HG03097 (cell line): ENCODE data around the gene NOS1AP.

Experiments
- ATAC-seq: cut with Tn5 transposase; IDR thresholded peaks from one replicate; pipeline ENCODE4 v1.9.1; 2021; ENCODE audit not compliant: unreplicated experiment, low FRiP score

The NOS1AP gene

DNA sequence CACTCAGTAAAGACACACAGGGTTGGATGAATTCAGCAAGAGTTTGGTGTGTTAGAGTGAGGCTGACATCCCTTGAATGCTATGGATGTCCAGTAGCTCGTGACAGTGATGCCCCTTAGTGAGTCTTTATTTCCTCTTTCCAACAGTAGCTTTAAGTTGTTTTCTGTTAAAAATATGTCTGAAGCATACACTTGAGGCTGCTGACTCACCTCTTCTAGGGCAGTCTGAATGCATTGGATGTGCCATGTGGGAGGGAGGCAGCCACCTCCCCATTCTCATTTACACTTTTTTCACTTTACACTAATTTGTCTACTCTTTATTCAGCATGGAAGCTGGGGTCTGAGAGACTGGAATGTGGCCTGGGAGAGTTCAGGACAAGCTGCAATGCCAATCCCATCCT lies 17.6 kb downstream of the NOS1AP start:
- no peak for ATAC-seq

DNA sequence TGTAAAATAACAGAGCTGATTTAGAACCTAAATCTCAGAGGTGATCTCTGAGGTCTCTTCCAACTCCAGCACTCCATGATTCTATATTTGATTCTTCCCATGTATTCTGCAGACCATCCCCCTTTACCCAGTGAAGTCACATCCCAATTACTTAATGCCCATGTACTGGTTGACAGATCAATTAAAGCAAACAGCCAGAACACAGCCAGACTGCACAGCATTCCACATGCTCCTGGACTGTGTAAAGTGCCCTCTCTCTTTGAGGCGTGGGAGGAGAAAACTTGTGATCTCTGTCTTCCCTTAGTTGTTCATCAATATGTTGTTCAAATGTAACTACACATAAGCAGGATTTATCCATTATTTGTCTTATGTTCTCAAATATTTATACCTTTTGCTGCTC lies 18.1 kb downstream of the NOS1AP start:
- no peak for ATAC-seq

DNA sequence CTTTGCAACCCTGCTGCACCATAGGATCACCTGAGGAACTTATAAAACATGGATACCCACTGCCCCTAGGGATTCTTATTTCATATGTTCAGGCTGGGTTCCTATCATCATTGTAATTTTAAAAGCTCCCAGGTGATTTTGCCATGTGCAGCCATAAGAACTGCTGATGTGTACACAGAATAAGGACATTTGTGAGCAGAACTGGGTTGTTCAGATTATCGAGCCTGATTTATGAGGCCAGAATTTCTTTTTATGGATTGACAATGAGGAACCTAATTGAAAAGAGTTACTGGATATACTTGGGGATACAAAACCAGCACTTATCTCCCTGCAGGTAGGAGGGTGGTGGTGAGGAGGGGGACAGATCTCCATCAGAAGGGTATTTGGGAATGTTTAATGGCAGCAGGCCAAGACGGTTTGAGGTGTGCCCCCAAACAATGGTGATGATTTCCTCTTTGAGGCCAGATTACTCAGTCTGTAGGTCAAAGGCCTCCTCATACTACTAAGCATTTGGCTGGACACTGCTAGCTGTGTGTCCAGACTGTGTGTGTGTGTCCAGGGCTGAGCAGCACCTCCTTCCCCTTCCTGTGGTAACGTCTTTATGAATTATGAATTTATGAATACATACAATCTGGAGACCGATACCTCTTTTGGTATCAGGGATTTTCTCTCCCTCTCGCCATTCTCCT lies 18.9 kb downstream of the NOS1AP start:
- no peak for ATAC-seq

DNA sequence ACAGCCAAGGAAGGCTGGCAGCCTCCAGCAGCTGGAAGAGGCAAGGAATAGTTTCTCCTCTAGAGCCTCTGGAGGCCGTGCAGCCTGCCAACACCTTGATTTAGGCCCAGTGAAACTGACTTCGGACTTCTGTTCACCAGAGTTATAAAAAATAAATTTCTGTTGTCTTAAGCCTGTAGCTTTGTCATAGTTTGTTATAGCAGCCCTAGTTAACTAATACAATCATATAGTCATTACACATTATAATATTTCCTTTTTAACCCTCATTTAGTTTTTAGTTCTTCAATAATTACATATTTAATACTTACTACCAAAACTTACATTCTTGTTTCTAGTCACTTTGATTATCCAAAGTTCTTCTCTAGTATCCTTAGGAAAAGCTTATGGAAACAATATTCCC lies 20.3 kb downstream of the NOS1AP start:
- ATAC-seq, result no peak

DNA sequence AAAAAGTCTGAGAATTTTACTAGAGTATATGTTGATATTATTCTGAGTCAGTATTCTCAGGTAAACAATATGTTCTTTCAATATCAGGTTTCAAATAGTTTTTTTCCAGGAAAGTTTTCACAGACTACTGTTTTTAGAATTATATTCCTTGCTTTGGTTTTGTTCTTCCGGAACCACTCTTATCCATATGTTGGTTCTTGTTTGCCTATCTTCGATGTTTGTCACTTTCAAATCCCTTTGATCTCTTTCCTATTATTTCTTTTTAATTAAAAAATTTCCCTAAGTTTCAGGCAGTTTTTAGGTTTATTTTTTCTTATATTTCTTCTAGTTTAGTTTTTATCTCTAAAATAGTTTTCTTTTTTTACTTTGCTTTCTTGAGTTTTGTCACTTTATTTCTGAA lies 20.9 kb downstream of the NOS1AP start:
- ATAC-seq, result no peak

DNA sequence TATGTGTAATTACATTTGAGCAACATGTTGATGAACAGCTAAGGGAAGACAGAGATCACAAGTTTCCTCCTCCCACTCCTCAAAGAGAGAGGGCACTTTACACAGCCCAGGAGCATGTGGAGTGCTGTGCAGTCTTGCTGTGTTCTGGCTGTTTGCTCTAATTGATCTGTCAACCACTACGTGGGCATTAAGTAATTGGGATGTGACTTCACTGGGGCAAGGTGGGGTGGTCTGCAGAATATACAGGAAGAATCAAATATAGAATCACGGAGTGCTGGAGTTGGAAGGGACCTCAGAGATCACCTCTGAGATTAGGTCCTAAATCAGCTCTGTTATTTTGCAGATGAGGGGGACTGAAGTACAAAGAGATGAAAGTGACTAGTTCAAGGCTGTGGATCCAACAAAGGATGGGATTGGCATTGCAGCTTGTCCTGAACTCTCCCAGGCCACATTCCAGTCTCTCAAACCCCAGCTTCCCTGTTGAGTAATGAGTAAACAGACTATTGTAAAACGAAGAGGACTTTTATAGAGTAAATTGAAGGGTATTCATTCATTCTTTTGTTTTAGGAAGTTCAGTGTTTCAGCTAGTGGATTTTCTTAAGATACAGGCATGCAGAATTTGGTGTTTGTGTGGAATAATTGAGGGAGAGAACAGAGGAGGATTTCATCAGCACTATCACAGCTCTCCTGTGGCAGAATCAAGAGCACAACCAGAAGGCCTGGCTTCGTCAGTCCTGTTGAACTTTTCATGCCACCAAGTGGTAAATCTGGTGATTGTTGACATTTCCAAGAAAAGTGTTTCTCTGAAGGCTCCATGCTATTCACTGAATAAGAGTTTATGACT lies 22.4 kb downstream of the NOS1AP start:
- no peak for ATAC-seq

DNA sequence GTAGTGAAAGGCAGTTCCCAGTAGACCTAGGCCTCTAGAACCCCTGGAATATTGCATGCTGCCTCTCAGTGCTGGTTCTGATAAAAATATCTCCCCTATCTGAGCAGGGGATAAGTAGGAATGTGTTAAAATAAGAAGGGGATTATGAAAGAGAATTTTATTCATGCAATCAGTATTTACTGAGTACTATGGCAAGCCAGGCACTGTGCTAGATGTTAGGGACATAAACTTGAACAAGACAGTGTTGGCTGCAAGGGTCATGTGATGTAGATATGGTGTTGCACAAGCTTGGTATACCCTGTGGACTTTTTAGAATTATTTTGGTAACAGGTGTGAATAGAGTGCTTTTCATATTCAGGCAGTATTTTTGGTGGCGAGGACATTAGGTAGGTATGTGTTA lies 23.6 kb downstream of the NOS1AP start:
- no peak for ATAC-seq

DNA sequence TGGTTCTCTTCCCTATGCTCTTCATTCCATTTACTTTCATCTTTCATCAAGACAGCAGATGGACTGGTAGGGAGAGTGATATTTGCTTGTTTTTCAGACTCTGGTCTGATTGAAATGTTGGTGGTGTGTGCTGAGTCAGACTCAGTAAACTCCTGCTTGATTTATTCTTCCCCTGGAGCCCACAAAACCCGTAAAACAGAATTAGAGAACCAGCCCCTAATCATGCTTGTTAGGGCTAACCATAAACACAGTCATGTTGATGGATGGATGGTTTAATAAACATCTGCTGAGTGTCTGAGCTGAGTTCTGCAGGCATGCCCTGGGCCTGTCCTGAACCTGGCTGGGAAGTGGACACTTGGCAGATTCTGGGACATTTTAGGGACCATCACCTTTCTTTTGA lies 24.8 kb downstream of the NOS1AP start:
- ATAC-seq, result no peak

DNA sequence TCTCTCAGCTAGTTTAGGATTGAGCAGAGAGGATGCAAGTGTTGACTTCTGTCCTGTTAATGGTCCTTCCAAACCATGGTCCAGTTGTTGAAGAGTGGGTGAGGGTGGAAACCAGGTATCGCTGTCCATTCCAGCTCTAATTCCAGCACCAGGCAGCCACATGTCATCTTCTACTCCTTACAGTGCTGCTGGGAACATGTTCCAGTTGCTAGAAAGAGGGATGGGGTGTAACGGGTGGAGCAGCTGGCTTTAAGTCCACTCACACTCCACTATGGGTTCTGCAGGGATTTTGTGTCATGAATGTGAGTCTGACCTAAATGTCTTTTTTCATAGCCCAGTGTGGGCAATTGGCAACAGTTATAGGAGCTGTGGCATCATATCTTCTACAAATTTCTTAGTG lies 25.2 kb downstream of the NOS1AP start:
- ATAC-seq, result no peak

DNA sequence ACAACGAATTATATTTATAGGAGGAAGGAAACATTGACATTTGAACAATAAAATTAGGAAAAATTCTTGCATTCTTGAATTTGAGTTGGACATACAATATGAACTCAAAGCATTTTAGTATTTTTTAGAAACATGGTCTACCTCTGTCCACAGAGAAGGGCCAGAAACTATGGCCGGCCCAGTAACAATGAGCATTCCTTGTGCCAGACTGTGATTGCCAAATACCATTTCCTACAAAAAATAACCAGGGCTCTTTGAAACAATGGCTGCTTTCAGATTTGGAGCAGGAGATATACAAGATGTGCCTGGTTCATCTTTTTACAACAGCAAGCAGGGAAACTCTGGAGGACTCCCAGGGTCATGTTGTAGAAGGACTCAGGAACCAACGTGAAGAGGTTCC lies 38.4 kb downstream of the NOS1AP start:
- ATAC-seq, result no peak

DNA sequence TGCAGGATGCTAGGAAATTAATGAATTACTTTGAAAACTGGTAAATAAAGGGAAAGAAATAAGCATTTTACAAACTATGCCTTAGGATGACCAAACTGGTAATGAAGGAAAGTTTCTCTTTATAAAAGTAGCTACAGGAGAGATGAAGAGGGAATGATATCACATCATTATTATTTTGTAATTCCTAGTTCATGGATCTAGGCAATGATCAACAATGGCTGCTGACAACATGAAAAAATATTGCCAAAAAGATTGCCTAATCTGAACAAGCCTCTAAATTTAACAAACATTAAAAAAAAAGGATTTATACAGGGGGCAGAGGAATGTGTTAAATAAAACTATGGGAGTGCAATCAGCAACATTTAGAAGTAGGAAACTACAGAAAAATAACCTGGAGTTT lies 38.9 kb downstream of the NOS1AP start:
- no peak for ATAC-seq

DNA sequence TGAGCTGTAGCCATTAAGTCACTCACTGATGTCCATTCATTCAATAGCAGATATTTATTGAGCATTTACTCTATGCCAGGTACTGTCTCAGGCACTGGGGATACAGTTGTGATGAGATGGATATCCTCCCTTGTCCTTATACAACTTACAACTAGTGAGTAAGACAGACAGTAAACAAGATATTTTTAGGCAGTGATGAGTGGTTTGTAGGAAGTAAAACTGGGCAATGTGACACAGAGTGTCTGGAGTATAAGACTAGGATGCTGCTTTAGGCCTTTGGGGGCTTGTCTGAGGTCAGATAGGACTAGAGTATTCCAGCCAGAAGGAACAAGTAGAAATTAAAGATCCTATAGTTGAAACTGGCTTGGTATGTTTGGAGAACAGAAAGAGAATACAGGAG lies 41.4 kb downstream of the NOS1AP start:
- ATAC-seq, result no peak

DNA sequence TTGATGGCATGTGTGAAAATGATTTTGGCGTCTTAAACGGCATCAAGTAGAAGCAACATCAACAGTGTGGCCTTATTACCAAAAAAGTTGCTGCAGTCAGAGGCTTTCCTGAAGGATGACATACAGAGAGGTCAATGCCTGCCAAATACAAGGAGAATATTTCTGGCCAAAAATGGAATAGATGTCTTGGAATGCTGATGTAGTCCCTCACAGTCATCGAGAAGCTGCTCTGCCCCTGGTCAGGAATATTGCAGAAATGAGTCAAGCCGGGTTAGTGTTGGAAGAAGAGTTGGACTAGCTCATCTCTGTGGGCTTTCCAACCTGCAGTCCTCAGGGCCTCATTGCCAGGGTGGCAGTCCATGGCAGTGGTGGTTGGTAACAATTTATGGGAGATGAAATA lies 42.1 kb downstream of the NOS1AP start:
- ATAC-seq, result no peak

DNA sequence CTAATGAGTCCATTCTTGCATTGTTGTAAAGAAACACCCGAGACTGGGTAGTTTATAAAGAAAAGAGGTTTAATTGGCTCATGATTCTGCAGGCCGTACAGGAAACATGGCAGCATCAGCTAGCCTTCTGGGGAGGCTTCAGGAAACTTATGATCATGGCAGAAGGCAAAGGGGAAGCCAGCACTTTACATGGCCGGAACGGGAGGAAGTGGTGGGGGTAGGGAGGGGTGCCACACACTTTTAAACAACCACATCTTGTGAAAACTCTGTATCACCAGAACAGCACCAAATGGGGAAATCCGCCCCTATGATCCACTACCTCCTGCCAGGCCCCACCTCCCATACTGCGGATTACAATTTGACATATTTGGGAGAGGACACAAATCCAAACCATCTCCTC lies 43.9 kb downstream of the NOS1AP start:
- ATAC-seq, result no peak

DNA sequence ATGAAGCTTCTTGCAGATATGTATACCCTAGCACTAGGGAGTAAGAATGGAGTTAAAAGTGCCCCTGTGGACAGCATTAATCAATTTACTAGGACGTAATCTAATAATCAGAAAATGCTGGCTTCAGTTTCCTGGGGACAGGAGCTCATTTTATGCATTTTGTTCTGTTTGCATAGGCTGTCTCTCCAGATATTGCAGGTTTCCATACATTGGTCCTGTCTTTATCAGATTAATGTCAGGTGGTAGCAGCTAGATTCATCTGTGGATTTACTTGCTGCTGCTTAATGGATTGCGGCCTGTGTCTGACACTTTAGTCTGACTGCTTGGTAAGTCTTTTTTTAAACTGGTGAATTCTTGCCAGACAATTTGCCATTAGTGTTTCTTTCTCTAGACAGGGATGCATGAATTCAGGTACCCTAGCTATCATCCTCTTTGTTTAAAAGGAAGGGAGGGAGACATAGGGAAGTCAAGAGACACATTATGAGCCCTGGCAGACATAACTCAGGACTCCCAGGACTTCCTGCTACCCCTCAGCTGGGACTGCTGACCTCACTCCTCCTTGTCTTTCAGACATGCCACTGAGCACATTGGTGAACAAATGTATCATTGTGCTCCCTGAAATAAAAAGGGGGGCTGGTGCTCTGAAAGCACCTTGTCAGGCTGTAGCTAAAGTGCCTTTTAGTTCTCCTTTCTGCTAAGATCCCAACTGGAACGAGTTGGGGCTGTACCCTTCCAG lies 47.7 kb downstream of the NOS1AP start:
- ATAC-seq, result no peak

DNA sequence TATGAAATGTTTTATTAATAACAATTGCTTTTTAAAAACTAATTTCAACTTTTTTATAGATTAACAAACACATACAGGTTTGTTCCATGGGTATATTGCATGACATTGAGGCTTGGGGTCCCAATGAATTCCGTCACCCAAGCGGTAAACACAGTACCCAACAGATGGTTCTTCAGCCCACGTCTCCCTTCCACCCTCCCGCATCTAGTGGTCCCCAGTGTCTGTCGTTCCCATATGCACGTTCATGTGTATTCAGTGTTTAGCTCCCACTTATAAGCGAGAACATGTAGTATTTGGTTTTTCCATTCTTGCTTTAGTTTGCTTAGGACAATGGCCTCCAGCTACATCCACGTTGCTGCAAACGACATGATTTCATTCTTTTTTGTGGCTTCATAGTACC lies 48.6 kb downstream of the NOS1AP start:
- ATAC-seq, result no peak

DNA sequence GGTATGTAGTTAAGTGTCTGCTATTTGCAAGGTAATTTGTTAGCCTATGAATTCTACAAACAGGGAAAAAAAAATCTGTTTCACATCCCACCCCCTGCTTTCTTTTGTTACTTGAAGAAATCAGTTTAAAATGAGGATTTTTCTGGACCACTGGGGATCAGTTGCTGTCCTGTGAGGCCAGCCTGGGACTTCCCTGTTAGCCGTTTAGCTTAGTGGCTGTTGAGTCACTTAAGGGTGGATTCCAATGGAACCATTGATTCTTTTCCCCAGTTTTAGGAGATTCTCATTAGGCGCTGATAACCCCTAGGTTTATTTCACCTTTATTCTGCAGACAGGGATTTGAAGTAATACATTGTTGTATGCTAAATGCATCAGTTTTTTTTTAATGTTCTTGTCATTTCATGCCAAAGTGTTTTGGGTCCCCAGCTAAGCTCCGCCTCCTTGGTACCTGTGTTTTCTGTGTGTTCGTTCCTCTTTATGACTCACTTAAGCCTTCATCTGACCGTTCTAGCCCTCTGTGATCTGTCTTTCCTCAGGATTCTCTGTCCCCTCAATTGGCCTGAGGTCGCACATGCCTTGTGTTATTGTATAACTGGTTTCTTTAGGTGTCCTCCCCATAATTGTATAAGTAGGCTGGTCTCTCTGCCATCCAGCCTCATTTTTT lies 59.3 kb downstream of the NOS1AP start:
- no peak for ATAC-seq

DNA sequence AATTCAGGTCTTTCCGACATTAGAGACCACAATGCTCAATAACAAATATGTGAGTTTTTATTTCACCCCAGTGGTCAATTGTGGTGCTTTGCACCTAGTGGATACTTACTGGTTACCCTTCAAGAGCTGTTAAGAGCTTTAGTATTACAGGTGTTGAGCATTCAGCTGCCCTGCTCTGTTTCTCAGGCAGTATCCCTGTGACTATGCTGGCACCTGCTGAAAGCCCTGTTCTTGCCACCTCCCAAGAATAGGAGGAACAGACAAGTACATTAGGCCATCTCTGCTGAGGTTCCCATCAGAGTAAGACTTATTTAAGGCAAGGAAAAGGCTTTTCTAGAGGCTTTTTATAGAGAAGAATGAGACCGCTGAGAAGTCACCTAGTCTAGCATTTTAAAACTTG lies 60.8 kb downstream of the NOS1AP start:
- no peak for ATAC-seq

DNA sequence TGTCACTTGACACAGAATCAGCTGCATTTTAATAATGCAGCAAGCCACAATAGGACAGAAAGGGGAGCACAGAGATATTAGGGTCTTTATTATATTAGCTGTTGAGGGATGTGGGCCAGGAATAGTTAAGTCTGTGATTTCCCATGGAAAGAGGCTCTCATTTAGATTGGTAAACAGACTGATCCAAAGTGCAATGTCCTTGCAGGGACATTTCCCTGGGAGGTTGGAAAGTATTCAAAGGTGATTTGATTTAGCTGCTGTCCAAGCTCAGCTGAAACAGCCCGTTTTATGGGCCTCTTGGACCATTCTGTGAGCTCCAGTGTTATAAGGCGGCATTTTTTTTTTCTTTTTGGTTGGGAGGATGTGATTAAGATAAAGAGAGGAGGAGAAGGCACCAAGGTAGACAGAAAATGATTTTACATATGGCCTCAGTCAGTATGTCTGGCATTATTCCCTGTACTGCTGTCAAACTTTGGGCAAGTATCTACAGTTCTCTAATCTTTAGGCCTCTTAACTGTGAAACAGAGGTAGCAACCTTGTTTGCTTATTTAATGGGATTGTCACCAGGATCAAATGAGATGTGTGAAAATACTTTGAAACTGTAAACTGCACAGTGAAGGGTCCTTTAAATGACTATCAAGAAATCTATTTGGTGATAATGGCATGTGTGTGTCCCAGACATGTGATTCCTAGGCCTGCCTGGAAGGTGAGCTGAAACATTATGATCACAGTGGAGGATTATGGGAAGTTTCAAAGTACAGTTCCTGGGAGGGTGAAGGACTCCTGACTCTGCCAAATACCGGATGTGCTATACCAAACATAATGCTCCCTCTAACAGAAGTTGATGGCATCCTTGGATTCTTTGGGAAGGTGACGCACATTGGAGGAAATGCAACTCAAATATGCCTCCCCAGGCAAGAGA lies 62.2 kb downstream of the NOS1AP start:
- ATAC-seq, result no peak

DNA sequence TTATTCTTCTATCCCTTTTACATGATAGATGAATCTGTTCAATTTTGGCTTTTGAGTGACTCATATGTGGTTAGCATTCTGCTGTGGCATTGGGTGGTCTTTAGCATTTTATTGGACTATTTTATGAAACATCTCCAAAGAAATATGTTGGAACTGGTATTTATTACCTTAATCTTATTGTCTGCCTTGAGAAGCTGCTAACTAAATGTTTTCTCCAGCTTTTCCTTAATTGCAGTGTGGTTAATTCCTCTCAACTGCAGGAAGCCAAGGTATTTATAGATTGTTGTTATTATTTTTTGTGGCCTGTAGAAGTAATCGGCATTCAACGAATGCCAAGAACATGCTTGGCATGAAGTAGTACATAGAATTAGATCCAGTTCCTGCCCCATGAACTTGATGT lies 64.1 kb downstream of the NOS1AP start:
- no peak for ATAC-seq
